T-cell (primary cell): Measurements from ENCODE around the gene LRRC30. TPM values are rescaled to one million over a fixed set of nuclear protein-coding genes. Genes with fewer than 3 reads are reported as not detected.

Source experiments
- ATAC-seq, 4 experiments: fragments of 200-7000 bp in 3 of 4; fragments of 150-1000 bp in 1 of 4; cut with Tn5 transposase; replicated peaks in 1 of 4; 1 replicate in 3 of 4; 2 replicates in 1 of 4; pipeline ENCODE4 v1.10.0; 2021; ENCODE audit warnings: moderate library complexity in 3 of 4, mild to moderate bottlenecking in 2 of 4, moderate number of reproducible peaks in 1 of 4
- CTCF ChIA-PET, 2 donors: fragments of 300-600 bp; sonication (Branson Sonifier 250); formaldehyde crosslinking; loops; one replicate each; lab custom pipeline; 2022; ENCODE audit warnings: antibody characterized with exemption in 2 of 2; lab: Charles Lee
- POLR2A ChIA-PET, 2 donors: fragments of 300-600 bp; sonication (Branson Sonifier 250); formaldehyde crosslinking; loops; one replicate each; lab custom pipeline; 2022; ENCODE audit warnings: antibody characterized with exemption in 2 of 2; lab: Charles Lee
- DNase-seq, 35 experiments: peaks; one replicate each; pipeline versions ENCODE4 v3.0.0 to v3.0.0-alpha.2; 2013 to 2023
- H3K27ac ChIP-seq: one replicate; pipeline ENCODE4 v1.5.1; 2013; ENCODE audit warnings: low read length
- H3K27me3 ChIP-seq, 2 experiments: replicated peaks in 1 of 2; 1 replicate in 1 of 2; 2 replicates in 1 of 2; pipeline versions ENCODE4 v1.6.1 to v1.7.0; 2013; ENCODE audit warnings: low read length in 1 of 2, mixed read lengths in 1 of 2; ENCODE audit not compliant: control insufficient read depth in 2 of 2, insufficient read depth in 2 of 2; ENCODE audit errors: extremely low read depth in 1 of 2
- H3K36me3 ChIP-seq, 2 donors: 1 replicate in 1 of 2; 2 replicates in 1 of 2; pipeline versions ENCODE4 v1.6.1 to v1.7.0; 2013; ENCODE audit warnings: low read length in 1 of 2; ENCODE audit not compliant: control insufficient read depth in 2 of 2, insufficient read depth in 1 of 2; ENCODE audit errors: extremely low read depth in 1 of 2
- H3K4me1 ChIP-seq, 2 experiments: 1 replicate in 1 of 2; 2 replicates in 1 of 2; pipeline versions ENCODE4 v1.6.1 to v1.7.0; 2013; ENCODE audit warnings: low read length in 2 of 2, mixed read lengths in 1 of 2; ENCODE audit not compliant: insufficient read depth in 2 of 2, control insufficient read depth in 1 of 2; ENCODE audit errors: extremely low read depth in 1 of 2
- H3K4me3 ChIP-seq, 2 donors: 1 replicate in 1 of 2; 2 replicates in 1 of 2; pipeline versions ENCODE4 v1.5.1 to v1.7.0; 2013; ENCODE audit warnings: mild to moderate bottlenecking in 2 of 2, low read length in 1 of 2, moderate library complexity in 1 of 2; ENCODE audit not compliant: control insufficient read depth in 1 of 2; ENCODE audit errors: extremely low read depth in 1 of 2
- H3K9me3 ChIP-seq: 2 replicates; pipeline ENCODE4 v1.7.0; 2013
- H3K27ac Mint-ChIP-seq, 2 donors: one replicate each; pipeline ENCODE4 v1.8.0; 2020 to 2021; ENCODE audit warnings: mild to moderate bottlenecking in 2 of 2, mixed read lengths in 2 of 2
- H3K27me3 Mint-ChIP-seq, 2 donors: one replicate each; pipeline ENCODE4 v1.8.0; 2021 to 2022; ENCODE audit warnings: mixed read lengths in 2 of 2
- H3K36me3 Mint-ChIP-seq: one replicate; pipeline ENCODE4 v1.8.0; 2021; ENCODE audit warnings: mixed read lengths
- H3K4me1 Mint-ChIP-seq, 3 donors: one replicate each; pipeline ENCODE4 v1.8.0; 2020 to 2022; ENCODE audit warnings: mixed read lengths in 3 of 3, mild to moderate bottlenecking in 1 of 3
- H3K4me3 Mint-ChIP-seq, 3 donors: one replicate each; pipeline ENCODE4 v1.8.0; 2020 to 2022; ENCODE audit warnings: mild to moderate bottlenecking in 3 of 3, mixed read lengths in 3 of 3, moderate library complexity in 3 of 3
- H3K9me3 Mint-ChIP-seq, 3 donors: one replicate each; pipeline ENCODE4 v1.8.0; 2020 to 2022; ENCODE audit warnings: mixed read lengths in 3 of 3
- WGBS: methylation state at CpG from one replicate; pipeline ENCODE4 v1.1.5; 2013; ENCODE audit warnings: missing lambda C conversion rate; ENCODE audit not compliant: insufficient coverage; 5-methylcytosine and 5-hydroxymethylcytosine counted together
- total RNA-seq, 35 experiments: library from RNA in 6 of 35; stranded (reverse) in 6 of 35; fragments of 120-200 nt in 1 of 35; gene quantifications; one replicate each; pipeline versions ENCODE4 v1.2.1 to v1.2.4 and lab custom pipeline; 2013 to 2026

Gene LRRC30
- not detected for total RNA-seq
- not detected for total RNA-seq (2013)
- 0 reads per million in 29 experiments for total RNA-seq (lab: John Stamatoyannopoulos, UW)

- no peaks in the 10 kb centered on the region for H3K9me3 ChIP-seq
- H3K36me3 Mint-ChIP-seq = no peaks in the 10 kb centered on the region
- peaks cover 0 to 2% of the 10 kb centered on the region in 2 donors for H3K27me3 Mint-ChIP-seq
- WGBS = 89% methylated on average over 13 of the region's 13 CpGs
- H3K36me3 ChIP-seq = no peaks in the 10 kb centered on the region
- peaks cover 0 to 3% (median 0%) of the 10 kb centered on the region in 3 donors for H3K9me3 Mint-ChIP-seq
- no peak within 1 kb of the TSS for H3K27ac ChIP-seq
- no peak within 1 kb of the TSS for H3K4me3 Mint-ChIP-seq
- H3K27ac Mint-ChIP-seq = no peak within 1 kb of the TSS
- H3K4me3 ChIP-seq = no peak within 1 kb of the TSS
- CTCF ChIA-PET = no interaction called here
- no peaks in the 10 kb centered on the region for H3K4me1 ChIP-seq
- POLR2A ChIA-PET = no interaction called here
- no peak for DNase-seq
- H3K4me1 Mint-ChIP-seq = no peaks in the 10 kb centered on the region
- peaks cover 0 to 3% of the 10 kb centered on the region in 2 experiments for H3K27me3 ChIP-seq
- ATAC-seq = no peak
Measured at GRCh38 chr18:7230626-7231349, at the start of gene LRRC30. Gene LRRC30, plus strand, starts transcription at chr18:7231089. Its CDS starts 50 bp downstream, at chr18:7231139.

- Histone ChIP-seq H3K27me3 (no peaks in the 10 kb centered on the region), H3K36me3 (no peaks in the 10 kb centered on the region), H3K4me3 (no peak overlapping the region), H3K9me3 (no peaks in the 10 kb centered on the region), H3K4me1 (no peaks in the 10 kb centered on the region), H3K27ac (no peak overlapping the region)
- H3K27me3 Mint-ChIP-seq = no peaks in the 10 kb centered on the region
- POLR2A ChIA-PET = no interaction called here
- DNase-seq (no peak), ATAC-seq (no peak)
- H3K4me1 Mint-ChIP-seq = no peaks in the 10 kb centered on the region
- CTCF ChIA-PET = no interaction called here
- no peak overlapping the region for H3K27ac Mint-ChIP-seq
- peaks cover 3 to 25% (median 12%) of the 10 kb centered on the region in 3 donors for H3K9me3 Mint-ChIP-seq
- no peak overlapping the region for H3K4me3 Mint-ChIP-seq
- H3K36me3 Mint-ChIP-seq = no peaks in the 10 kb centered on the region
- no CpG with 5 or more reads among the region's 3 CpGs for WGBS
Measured at GRCh38 chr18:7185701-7186100, 45.2 kb upstream of the LRRC30 start.

GRCh38 chr18:7190547-7191156 lies 40.2 kb upstream of the LRRC30 start:
- DNase-seq = no peak
- Histone ChIP-seq H3K9me3 (no peaks in the 10 kb centered on the region), H3K4me3 (no peak overlapping the region), H3K27me3 (no peaks in the 10 kb centered on the region), H3K36me3 (no peaks in the 10 kb centered on the region), H3K4me1 (no peaks in the 10 kb centered on the region), H3K27ac (no peak overlapping the region)
- ChIA-PET CTCF (no interaction called here), POLR2A (no interaction called here)
- no peaks in the 10 kb centered on the region for H3K36me3 Mint-ChIP-seq
- H3K4me1 Mint-ChIP-seq = no peaks in the 10 kb centered on the region
- H3K27me3 Mint-ChIP-seq = no peaks in the 10 kb centered on the region
- ATAC-seq = no peak
- no peak overlapping the region for H3K4me3 Mint-ChIP-seq
- H3K9me3 Mint-ChIP-seq = peaks cover 3 to 11% (median 8%) of the 10 kb centered on the region in 3 donors
- 100% methylated on average over 1 of the region's 2 CpGs for WGBS
- H3K27ac Mint-ChIP-seq = no peak overlapping the region

GRCh38 chr18:7191736-7192135 lies 39.2 kb upstream of the LRRC30 start:
- Histone ChIP-seq H3K9me3 (no peaks in the 10 kb centered on the region), H3K27me3 (no peaks in the 10 kb centered on the region), H3K4me3 (no peak overlapping the region), H3K36me3 (no peaks in the 10 kb centered on the region), H3K27ac (no peak overlapping the region), H3K4me1 (no peaks in the 10 kb centered on the region)
- no CpG with 5 or more reads among the region's 2 CpGs for WGBS
- ChIA-PET POLR2A (no interaction called here), CTCF (no interaction called here)
- Mint-ChIP-seq H3K36me3 (no peaks in the 10 kb centered on the region), H3K4me1 (no peaks in the 10 kb centered on the region), H3K4me3 (no peak overlapping the region), H3K27ac (no peak overlapping the region), H3K9me3 (peaks cover 3 to 7% (median 4%) of the 10 kb centered on the region in 3 donors), H3K27me3 (no peaks in the 10 kb centered on the region)
- ATAC-seq = no peak
- DNase-seq = no peak

- Mint-ChIP-seq H3K9me3 (peaks cover 1 to 4% (median 3%) of the 10 kb centered on the region in 3 donors), H3K27ac (no peak overlapping the region), H3K27me3 (no peaks in the 10 kb centered on the region), H3K4me1 (no peaks in the 10 kb centered on the region), H3K4me3 (no peak overlapping the region), H3K36me3 (no peaks in the 10 kb centered on the region)
- ChIA-PET POLR2A (no interaction called here), CTCF (no interaction called here)
- Histone ChIP-seq H3K27me3 (no peaks in the 10 kb centered on the region), H3K4me1 (no peaks in the 10 kb centered on the region), H3K27ac (no peak overlapping the region), H3K9me3 (no peaks in the 10 kb centered on the region), H3K36me3 (no peaks in the 10 kb centered on the region), H3K4me3 (no peak overlapping the region)
- DNase-seq = no peak
- 86% methylated on average over 4 of the region's 5 CpGs for WGBS
- ATAC-seq = no peak
Measured at GRCh38 chr18:7195266-7195665, 35.6 kb upstream of the LRRC30 start.

GRCh38 chr18:7196421-7196820 lies 34.5 kb upstream of the LRRC30 start:
- Mint-ChIP-seq H3K27ac (no peak overlapping the region), H3K4me3 (no peak overlapping the region), H3K36me3 (no peaks in the 10 kb centered on the region), H3K4me1 (no peaks in the 10 kb centered on the region), H3K27me3 (no peaks in the 10 kb centered on the region), H3K9me3 (peaks cover 1 to 4% (median 3%) of the 10 kb centered on the region in 3 donors)
- ChIA-PET CTCF (no interaction called here), POLR2A (no interaction called here)
- ATAC-seq (no peak), DNase-seq (no peak)
- Histone ChIP-seq H3K27ac (no peak overlapping the region), H3K4me3 (no peak overlapping the region), H3K9me3 (no peaks in the 10 kb centered on the region), H3K4me1 (no peaks in the 10 kb centered on the region), H3K27me3 (no peaks in the 10 kb centered on the region), H3K36me3 (no peaks in the 10 kb centered on the region)
- no CpG with 5 or more reads among the region's 3 CpGs for WGBS
